Activated T-helper 17 cell treated with anti-CD3 and anti-CD28 coated beads, Interleukin-2, amount 50 U/mL, for 72 hours (primary cell): ENCODE results near the gene USP16. TPM values are rescaled to one million over a fixed set of nuclear protein-coding genes. Genes with fewer than 3 reads are reported as not detected.

Source experiments
- ATAC-seq: fragments of 150-1000 bp; cut with Tn5 transposase; replicated peaks from 2 replicates; pipeline ENCODE4 v1.10.0; 2021; ENCODE audit warnings: mild to moderate bottlenecking, moderate library complexity
- H3K27ac Mint-ChIP-seq: one replicate; pipeline ENCODE4 v1.8.0; 2022; ENCODE audit warnings: mixed read lengths
- H3K27me3 Mint-ChIP-seq: one replicate; pipeline ENCODE4 v1.8.0; 2022; ENCODE audit warnings: mixed read lengths
- H3K36me3 Mint-ChIP-seq: one replicate; pipeline ENCODE4 v1.8.0; 2022; ENCODE audit warnings: low read depth, mild to moderate bottlenecking, mixed read lengths
- H3K4me1 Mint-ChIP-seq: one replicate; pipeline ENCODE4 v1.8.0; 2022; ENCODE audit warnings: mixed read lengths
- H3K4me3 Mint-ChIP-seq: one replicate; pipeline ENCODE4 v1.8.0; 2022; ENCODE audit warnings: mild to moderate bottlenecking, mixed read lengths
- H3K9me3 Mint-ChIP-seq: one replicate; pipeline ENCODE4 v1.8.0; 2022; ENCODE audit warnings: mixed read lengths
- total RNA-seq, 2 donors: library from RNA; stranded (reverse); gene quantifications; one replicate each; pipeline ENCODE4 v1.2.3, GENCODE V29; 2022

The USP16 gene
- total RNA-seq, 2 donors from 2014 or later, result 37.8 to 47.6 TPM

DNA sequence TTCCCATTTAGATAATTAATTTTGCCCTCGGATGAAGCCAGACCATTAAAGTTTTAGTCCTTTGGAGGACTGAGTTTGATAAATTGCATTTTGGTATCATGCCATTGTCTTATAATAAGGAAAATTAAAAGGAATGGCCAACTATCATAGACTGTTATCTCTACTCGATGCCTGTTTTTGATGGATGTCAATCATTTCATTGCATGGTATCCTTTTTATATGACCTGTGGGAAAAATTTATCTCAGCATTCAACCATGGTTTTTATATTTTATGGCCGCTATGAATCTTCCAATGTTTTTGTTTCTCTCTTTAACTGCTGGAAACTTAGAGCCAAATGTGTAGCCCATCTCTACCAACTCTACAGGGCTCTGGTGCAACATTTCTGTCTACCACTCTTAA is 58.8 kb downstream of the USP16 start:
- no peak overlapping the region for H3K27ac Mint-ChIP-seq
- H3K4me1 Mint-ChIP-seq, result peaks cover 19% of the 10 kb centered on the region
- H3K9me3 Mint-ChIP-seq, result no peaks in the 10 kb centered on the region
- no peaks in the 10 kb centered on the region for H3K27me3 Mint-ChIP-seq
- H3K4me3 Mint-ChIP-seq, result no peak overlapping the region
- H3K36me3 Mint-ChIP-seq, result peaks cover 20% of the 10 kb centered on the region
- ATAC-seq, result no peak

DNA sequence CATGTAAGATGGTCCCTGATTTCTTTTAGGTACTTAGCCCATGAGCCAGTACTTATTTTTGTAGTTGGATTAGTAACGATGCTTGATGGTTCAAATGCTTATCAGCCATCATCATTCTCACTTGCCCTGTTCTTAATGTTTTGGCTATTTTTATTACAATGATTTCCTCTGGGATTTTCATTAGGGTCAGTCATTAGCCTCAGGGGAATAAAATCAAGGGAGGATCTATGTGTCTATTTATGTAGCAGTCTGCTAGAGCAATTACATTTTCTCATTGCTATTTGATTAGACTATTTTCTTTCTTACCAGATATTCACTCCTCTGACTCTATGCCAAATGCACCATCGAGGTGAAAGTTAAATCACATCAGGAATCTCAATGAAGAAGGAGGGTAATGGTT is 59.9 kb downstream of the USP16 start:
- Mint-ChIP-seq H3K36me3 (peaks cover 20% of the 10 kb centered on the region), H3K9me3 (no peaks in the 10 kb centered on the region), H3K27ac (no peak overlapping the region), H3K4me1 (peaks cover 12% of the 10 kb centered on the region), H3K4me3 (no peak overlapping the region), H3K27me3 (no peaks in the 10 kb centered on the region)
- no peak for ATAC-seq

DNA sequence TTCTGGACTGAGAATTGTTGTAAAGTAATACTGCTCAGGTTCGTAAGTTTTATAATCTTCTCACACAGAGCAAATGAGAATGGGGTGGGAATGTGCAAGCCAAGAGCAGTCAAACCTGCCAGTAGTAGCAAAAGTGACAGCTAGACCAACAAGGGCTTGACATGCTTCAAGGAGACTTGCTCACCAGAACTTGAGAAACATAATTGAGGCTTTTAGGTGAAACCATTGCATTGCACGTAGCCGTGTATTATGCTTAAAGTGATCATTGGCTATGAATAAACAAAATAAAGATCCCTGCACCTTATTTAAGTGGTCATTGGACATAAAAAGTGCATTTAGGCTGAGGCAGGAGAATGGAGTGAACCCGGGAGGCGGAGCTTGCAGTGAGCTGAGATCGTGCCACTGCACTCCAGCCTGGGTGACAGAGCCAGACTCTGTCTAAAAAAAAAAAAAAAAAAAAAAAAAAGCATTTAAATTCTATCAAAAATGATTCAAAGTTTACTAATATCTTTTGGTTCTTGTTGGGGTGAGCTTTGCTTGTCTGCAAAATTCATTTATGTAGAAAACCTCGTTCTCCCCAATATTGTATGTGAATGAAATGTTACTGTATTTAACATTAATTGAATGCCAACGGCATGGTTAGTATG is 60.8 kb downstream of the USP16 start:
- H3K36me3 Mint-ChIP-seq, result peaks cover 20% of the 10 kb centered on the region
- no peak for ATAC-seq
- no peak overlapping the region for H3K4me3 Mint-ChIP-seq
- no peak overlapping the region for H3K27ac Mint-ChIP-seq
- no peaks in the 10 kb centered on the region for H3K9me3 Mint-ChIP-seq
- H3K27me3 Mint-ChIP-seq, result no peaks in the 10 kb centered on the region
- peaks cover 14% of the 10 kb centered on the region for H3K4me1 Mint-ChIP-seq

DNA sequence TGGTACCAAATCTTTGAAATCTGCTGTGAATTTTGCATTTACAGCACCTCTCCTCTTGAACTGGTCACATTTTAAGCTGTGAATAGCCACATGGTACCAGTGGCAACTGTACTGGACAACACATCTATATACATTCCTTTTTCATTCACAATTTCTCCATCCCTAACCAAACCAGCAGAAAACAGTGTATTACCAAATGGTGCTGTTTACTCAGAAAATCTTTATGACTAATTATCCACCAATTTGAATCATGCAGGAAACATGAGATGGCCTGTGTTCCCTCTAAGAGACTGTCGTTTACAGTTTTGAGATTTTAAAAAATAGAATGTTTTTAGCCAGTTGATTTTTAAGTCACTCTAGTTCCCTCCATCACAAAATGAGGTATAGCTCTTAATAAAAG is 66.6 kb downstream of the USP16 start:
- peak overlapping the region; percentile 55 for H3K27ac Mint-ChIP-seq
- peaks cover 51% of the 10 kb centered on the region for H3K36me3 Mint-ChIP-seq
- peak; percentile 79 for ATAC-seq
- H3K9me3 Mint-ChIP-seq, result no peaks in the 10 kb centered on the region
- H3K4me3 Mint-ChIP-seq, result no peak overlapping the region
- H3K27me3 Mint-ChIP-seq, result no peaks in the 10 kb centered on the region
- peaks cover 23% of the 10 kb centered on the region for H3K4me1 Mint-ChIP-seq

DNA sequence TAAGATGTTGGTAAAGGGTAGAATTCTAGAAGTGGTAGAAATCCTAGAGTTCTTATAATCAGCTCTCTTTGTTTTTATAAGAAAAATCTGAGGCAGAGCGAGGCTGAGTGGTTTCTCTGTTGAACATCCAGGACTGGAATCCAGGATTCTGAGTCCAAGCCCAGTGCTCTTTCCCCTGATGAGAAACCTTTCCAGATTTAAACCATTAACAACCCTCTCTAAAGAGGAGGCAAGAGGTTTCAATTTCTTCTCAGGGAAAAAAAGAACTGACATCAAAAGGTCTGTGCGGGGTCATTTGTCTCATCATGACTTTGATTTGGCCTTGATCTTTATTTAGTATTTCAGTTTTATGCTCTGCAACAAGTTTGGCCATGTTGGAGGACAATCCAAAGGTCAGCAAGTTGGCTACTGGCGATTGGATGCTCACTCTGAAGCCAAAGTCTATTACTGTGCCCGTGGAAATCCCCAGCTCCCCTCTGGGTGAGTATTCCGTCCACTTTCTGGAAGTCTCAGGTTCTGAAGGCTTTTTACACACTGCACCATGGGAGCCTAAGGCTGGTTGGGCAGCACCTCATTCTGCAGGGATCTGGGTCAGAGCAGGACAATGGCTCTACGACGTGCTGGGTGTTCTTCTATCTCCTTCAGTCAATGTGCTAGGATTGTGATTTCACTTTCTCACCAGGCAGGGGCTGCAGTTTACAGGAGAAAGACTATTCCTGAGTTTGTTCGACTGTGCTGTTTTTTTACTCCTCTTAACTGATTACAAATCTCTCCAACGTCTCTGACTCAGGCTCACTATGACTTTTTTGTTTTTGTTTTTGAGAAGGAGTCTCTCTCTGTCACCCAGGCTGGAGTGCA is 67.9 kb downstream of the USP16 start:
- Mint-ChIP-seq H3K27ac (peak overlapping the region; percentile 85), H3K4me1 (peaks cover 23% of the 10 kb centered on the region), H3K4me3 (peak overlapping the region; percentile 40), H3K9me3 (no peaks in the 10 kb centered on the region), H3K36me3 (peaks cover 40% of the 10 kb centered on the region), H3K27me3 (no peaks in the 10 kb centered on the region)
- ATAC-seq, result peak; percentile 67

DNA sequence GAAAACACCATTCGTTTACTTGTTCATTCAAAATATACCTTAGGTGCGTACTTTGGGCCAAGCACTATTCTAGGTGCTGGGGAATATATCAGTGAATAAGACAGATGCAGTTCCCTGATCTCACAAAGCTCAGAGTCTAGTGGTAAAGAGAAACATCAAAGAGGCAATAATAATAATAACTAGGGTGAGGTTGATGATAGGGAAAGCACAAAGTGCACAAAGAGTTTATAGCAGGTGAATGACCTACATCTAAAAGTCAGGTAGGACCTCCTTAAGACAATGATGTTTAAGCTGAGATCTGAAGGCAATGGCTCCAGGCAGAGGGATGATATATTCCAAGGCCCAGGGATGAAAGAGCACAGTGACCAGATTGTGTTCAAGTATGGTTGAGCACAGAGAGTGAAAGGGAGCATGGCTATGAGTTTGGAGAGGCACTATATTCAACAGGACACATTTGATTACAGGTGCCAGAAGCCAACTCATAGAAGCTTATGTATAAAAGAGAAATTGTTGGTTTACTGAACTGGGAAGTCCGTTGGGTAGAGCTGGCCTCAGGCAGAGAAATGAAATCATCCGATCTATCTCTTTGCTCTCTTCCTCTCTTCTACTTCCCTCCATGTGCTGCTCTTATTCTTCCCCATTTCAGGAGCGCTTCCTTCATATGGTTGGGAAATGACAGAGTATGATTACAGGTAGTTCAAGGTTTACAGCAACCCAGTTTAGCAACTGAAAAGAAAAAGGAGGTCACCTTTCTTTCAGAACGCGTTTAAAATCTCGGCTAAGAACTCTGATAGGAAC is 71.9 kb downstream of the USP16 start:
- Mint-ChIP-seq H3K27me3 (no peaks in the 10 kb centered on the region), H3K36me3 (peaks cover 45% of the 10 kb centered on the region), H3K27ac (no peak overlapping the region), H3K4me3 (no peak overlapping the region), H3K9me3 (no peaks in the 10 kb centered on the region), H3K4me1 (peaks cover 8% of the 10 kb centered on the region)
- ATAC-seq, result no peak

DNA sequence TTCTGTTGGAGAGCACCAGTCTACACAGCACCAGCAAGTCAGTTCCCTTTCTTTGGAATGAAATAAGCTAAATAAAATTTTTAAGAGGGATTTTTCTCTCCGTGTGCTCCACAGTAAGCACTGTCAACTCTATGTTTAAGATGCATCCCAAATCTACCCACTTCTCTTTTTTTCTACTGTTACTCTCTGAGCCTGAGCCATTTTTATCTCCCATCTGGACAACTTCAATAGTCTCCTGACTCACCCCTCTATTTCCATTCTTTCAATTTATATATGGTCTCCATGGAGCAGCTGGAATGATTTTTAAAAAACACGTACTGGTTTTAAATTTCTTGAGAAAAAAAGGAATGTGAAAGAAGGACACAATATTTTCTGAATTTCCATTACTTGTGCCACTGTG is 73.7 kb downstream of the USP16 start:
- Mint-ChIP-seq H3K9me3 (no peaks in the 10 kb centered on the region), H3K27ac (no peak overlapping the region), H3K4me3 (no peak overlapping the region), H3K36me3 (peaks cover 41% of the 10 kb centered on the region), H3K4me1 (no peaks in the 10 kb centered on the region), H3K27me3 (no peaks in the 10 kb centered on the region)
- no peak for ATAC-seq

DNA sequence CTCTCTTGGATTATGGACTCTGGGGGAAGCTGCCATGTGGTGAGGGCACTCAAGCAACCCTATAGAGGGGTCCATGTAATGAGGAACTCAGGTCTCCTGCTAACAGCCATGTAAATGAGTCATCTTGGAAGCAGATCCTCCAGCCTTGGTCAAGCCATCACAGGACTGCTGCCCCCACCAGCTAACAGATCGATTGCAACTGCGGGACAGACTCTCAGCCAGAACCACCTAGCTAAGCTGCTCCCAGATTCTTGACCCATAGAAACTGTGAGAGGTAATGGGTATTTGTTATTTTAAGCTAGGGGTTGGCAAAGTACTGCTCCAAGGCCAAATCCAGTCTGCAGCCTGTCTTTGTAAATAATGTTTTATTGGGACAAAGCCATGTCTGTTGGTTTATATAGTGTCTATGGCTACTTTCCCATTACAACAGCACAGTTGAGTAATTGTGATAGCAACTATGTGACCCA is 78.4 kb downstream of the USP16 start:
- no peak overlapping the region for H3K4me3 Mint-ChIP-seq
- no peak for ATAC-seq

More for the DNA sequence above, 78.4 kb downstream of the USP16 start:
- Mint-ChIP-seq H3K9me3 (no peaks in the 10 kb centered on the region), H3K36me3 (peaks cover 31% of the 10 kb centered on the region), H3K27ac (no peak overlapping the region), H3K4me1 (no peaks in the 10 kb centered on the region), H3K27me3 (no peaks in the 10 kb centered on the region)

Other genes with a start within 250 kb of the USP16 start
- 10 to 100 TPM; 33.0 to 42.3 TPM for gene LTN1, start 31.8 kb upstream of the USP16 start, total RNA-seq
- gene RWDD2B, start 5.3 kb upstream of the USP16 start, total RNA-seq, result 1 to 10 TPM; 4.9 to 9.7 TPM
- gene CCT8, start 49.0 kb downstream of the USP16 start, total RNA-seq, result 100 to 1,000 TPM; 333 to 405 TPM
- gene MAP3K7CL, start 106.0 kb downstream of the USP16 start, total RNA-seq, result 1 to 10 TPM; 3.2 to 9.5 TPM